UCSD-AML1 (cell line): ENCODE data around the gene DHRSX.
"Not testable (repeated sequence)": the region's sequence is repeated elsewhere in the genome, so short reads cannot be mapped to it uniquely, and the experiment has no call there.

Experiments used
- DNase-seq: peaks from one replicate; lab custom pipeline; 2025; ENCODE audit not compliant: unreplicated experiment; lab: John Stamatoyannopoulos, UW

The DHRSX gene

DNA sequence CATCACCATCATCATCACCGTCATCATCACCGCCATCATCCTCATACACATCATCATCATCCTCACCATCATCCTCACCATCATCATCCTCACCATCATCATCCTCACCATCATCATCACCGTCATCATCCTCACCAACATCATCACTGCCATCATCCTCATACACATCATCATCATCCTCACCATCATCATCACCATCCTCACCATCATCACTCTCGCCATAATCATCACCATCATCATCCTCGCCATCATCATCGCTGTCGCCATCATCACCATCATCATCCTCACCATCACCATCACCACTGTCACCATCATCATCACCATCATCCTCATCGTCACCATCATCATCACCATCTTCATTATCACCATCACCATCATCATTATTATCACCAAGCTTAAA is 19.8 kb upstream of the DHRSX start:
- no peak for DNase-seq

DNA sequence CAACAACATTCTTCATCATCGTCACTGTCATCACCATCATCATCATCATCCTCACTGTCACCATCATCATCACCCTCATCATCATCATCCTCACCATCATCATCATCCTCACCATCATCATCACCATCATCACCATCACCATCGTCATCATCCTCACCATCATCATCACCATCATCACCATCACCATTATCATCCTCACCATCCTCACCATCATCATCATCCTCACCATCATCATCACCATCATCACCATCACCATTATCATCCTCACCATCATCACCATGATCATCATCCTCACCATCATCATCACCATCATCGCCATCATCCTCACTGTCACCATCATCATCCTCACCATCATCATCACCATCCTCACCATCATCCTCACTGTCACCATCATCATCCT is 18.9 kb upstream of the DHRSX start:
- not testable (repeated sequence) for DNase-seq

DNA sequence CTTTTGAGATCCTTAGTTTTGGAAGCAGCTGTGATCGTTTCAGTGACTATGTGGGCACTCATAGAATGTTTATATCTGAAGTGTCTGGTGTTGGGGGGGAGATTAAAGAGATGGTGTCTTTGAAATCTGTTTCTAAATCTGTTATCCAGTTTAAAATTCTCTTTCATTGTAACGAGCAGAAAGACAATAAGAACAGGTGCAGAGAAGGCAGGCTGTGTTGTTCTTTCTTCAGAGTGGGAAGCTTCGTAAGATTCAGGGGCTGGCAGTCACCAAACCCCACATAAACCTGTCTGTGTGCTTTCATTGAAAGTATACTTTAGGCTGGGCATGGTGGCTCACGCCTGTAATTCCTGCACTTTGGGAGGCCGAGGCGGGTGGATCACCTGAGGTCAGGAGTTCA is 16.3 kb upstream of the DHRSX start:
- DNase-seq: no peak

DNA sequence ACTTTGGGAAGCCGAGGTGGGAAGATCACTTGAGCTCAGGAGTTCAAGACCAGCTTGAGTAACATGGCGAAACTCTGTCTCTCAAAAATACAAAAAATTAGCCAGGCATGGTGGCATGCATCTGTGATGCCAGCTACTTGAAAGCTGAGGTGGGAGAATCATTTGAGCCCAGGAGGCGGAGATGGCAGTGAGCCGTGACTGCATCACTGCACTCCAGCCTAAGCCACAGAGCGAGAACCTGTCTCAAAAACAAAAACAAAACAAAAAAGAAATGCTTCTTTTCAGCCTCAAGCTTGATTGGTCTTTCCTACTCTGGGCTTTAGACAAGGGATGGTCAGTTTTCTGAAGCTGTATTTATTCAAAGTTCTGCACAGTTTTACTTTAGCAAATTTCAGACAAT is 15.8 kb upstream of the DHRSX start:
- no peak for DNase-seq

DNA sequence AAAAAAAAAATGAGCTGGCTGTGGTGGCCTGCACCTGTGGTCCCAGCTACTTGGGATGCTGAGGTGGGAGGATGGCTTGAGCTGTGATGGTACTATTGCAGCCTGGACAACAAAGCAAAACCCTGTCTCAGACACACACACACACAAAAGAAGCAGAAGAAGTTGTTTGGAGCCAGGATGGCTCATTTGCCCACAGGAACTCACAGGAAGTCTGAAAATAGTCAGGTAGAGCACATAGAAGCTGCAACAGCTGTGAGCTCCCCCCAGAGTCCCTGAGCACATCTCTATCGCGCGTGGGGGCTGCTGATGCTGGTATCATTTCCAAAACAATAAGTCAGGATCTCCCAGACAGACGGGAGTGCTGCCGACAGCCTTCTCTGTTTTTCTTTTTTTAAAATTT is 13.4 kb upstream of the DHRSX start:
- no peak for DNase-seq

DNA sequence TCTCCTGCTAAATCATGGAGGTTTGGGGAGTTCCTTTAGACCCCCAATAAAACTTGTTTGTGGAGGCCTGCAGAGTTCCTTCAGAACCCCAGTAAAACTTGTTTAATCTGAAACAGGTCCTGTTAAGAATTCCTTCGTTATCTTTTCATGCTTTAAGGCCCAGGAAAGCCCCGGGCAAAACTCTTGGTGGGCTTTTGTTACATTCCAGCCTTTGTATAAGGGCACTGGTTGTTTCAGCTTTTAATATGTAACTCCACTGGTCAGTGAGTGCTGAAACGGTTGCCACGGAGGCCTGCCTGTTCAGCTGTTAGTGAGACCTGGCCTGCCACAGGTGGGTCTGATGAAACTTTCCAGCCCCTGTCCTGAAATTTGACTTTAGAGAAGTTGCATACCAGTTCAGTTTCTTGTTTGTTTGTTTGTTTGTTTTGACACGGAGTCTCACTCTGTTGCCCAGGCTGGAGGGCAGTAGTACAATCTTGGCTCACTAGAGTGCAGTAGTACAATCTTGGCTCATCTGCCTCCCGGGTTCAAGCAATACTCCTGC is 12.4 kb upstream of the DHRSX start:
- DNase-seq: no peak

DNA sequence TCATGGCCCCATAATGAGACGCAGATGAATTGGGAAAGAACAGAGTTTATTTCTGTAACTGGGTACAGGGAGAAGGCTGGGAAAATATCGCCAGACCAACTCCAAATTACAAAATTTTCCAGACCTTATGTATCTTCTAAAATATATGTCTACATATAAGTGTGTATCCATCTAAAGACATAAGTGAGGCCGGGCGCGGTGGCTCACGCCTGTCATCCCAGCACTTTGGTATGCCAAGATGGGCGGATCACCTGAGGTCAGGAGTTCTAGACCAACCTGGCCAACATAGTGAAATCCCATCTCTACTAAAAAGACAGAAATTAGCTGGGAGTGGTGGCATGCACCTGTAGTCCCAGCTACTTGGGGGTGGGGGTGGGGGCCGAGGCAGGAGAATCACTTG is 11.7 kb upstream of the DHRSX start:
- DNase-seq: no peak

DNA sequence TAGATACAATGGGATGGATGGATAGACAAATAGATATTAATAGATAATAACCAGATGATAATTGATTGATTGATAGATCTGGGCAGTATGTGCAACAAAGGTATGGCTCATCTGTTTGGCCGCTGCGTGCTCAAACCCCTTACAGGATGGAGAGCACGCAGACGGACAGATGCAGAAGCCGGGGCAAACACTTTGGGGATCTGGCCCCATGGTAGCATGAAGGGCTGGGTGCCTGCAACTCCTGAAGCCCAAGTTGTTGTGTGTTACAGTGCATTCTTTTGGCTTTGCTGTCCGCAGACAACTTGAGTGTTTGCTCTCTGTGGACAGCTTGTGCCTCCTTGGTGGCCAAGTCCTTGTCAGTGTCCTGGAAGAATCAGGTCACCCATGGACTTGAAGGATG is 10.6 kb upstream of the DHRSX start:
- no peak for DNase-seq

DNA sequence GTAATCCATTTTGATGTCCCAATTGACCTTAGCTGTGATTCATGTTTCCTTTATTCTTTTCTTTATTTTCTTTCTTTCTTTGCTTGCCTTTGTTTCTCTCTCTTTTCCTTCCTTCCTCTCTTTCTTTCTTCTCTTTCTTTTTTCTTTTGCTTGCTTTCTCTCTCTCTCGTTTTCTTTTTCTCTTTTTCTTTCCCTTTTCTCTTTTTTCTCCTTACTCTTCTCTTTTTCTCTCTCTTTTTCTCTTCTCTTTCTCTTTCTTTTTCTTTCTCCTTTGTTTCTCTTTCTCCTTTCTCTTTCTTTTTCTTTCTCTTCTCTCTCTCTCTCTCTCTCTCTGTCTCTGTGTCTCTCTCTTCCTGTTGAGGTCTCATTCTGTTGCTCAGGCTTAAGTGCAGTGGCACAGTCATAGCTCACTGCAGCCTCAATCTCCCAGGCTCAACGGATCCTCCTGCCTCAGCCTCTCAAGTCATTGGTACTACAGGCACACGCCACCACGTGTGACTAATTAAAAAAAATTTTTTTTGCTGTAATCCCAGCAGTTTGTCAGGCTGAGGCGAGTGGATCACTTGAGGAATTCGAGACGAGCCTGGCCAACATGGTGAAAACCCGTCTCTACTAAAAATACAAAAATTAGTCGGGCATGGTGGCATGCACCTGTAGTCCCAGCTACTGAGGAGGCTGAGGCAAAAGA is 8.0 kb upstream of the DHRSX start:
- no peak for DNase-seq

DNA sequence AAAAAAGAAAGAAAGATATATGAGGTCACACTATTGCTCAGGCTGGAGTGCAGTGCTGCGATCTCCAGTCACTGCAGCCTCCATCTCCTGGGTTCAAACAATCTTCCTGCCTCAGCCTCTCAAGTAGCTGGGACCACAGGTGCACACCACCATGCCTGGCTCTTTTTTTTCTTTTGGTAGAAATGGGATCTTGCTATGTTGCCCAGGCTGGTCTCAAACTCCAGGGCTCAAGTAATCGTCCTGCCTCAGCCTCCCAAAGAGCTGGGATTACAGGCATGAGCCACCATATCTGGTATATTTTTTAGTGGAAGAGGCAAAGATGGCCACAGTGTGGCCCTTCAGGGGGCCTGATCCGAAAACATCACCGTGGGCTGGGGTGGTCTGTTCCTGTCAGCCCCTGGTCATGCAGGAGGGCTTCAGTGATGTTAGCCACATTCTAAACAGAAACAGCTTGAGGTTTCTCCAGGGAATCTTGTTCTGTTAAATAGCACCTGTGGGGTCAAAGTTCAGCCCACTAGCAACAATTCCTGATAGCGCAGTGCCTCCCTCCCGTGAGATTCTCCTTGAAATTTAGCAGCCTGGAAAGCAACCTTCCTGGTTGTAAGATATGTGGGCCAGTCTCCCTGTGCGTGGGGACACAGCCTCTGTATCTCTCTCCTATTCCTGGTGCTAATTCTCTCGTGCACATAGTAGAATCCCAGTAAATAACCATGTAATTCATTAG is 7.3 kb upstream of the DHRSX start:
- no peak for DNase-seq

DNA sequence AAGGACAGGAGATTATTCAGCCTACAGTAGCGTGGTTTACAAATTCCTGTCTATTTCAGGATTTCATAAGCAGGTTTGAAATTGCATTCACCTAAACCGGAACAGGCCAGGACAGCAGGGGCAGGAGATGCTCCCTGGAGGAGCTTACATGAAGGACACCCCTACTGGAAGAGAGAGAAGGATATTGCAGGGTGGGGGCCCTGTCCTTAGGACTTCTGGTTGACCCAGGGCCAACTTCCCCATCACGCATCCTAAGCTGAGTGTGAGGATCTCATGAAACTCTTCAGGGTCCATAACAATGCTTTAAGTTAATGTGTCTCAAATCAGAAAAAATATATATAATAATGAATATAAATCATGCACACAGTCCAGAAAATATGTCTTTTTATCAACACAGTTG is 6.4 kb upstream of the DHRSX start:
- no peak for DNase-seq

DNA sequence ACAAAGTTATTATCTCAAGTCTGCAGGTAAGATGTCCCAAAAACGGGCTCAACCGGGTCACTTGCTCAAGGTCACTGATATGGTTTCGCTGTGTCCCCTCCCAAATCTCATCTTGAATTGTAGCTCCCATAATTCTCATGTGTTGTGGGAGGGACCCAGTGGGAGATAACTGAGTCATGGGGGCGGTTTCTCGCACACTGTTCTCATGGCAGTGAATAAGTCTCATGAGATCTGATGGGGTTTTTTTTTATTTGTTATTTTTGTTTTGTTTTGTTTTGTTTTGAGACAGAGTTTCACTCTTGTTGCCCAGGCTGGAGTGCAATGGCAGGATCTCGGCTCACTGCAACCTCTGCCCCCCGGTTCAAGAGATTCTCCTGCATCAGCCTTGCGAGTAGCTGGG is 4.6 kb upstream of the DHRSX start:
- not testable (repeated sequence) for DNase-seq

DNA sequence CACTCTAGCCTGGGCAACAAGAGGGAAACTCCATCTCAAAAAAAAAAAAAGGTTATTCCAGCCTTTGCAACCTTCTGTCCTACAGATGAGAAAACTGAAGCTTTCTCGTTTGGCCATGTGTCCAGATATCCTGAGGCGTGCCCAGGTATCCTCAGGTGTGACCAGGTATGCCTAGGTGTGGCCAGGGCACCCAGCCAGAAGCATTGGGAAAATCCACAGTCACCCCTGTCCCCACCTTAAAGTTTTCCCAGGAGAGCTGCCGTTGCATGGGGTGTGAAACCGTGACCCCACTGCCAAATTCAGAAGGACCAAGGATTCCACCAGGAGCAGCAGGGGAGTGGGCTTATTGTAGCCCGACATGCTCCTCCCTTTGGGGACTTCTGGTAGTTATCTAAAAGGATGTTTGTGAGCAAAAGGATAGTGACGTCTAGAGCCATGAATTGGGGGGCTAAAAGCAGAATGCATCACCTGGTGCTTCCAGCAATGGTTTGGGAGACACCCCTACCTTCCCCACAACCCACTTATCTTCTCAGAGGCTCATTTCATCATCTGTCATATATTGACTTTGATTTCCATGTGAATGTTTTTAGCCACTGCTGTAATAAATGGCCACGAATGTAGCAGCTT is 4.0 kb upstream of the DHRSX start:
- DNase-seq: no peak

DNA sequence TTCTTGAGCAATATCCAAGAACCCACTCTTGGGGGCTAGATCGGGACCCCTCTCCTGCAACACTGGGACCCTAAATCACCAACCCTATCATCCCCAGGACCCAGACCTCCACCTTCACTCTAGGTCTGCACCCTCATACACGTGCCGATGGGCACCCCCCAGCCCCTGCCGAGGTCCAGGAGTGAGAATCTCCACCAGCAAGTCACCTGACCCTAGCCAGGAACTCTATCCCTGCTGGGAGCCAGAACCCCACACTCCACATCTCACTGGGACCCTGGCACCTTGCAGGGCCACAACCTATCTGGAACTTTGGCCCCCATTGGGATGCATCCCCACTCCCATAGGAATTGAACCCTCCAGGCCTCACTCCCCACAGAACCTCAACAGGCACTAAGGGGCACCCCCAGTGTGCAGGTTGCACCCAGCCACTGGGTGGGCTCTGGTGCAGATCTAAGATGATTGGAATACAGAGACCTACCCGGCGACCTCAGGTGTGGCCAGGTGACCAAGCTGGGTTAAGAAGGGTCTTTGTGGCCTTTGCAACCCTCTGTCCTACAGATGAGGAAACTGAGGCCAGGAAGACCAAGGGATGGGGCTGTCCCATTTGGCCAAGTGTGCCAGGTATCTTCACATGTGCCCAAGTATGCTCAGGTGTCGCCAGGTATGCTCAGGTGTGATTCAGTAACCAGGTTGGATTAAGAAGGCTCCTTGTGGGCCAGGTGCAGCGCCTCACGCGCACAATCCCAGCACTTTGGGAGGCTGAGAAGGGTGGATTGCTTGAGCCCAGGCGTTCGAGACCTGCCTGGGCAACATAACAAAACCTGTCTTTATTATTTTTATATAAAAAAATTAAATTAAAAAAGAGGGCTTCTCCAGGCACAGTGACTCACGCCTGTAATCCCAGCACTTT is 3.1 kb upstream of the DHRSX start:
- no peak for DNase-seq

DNA sequence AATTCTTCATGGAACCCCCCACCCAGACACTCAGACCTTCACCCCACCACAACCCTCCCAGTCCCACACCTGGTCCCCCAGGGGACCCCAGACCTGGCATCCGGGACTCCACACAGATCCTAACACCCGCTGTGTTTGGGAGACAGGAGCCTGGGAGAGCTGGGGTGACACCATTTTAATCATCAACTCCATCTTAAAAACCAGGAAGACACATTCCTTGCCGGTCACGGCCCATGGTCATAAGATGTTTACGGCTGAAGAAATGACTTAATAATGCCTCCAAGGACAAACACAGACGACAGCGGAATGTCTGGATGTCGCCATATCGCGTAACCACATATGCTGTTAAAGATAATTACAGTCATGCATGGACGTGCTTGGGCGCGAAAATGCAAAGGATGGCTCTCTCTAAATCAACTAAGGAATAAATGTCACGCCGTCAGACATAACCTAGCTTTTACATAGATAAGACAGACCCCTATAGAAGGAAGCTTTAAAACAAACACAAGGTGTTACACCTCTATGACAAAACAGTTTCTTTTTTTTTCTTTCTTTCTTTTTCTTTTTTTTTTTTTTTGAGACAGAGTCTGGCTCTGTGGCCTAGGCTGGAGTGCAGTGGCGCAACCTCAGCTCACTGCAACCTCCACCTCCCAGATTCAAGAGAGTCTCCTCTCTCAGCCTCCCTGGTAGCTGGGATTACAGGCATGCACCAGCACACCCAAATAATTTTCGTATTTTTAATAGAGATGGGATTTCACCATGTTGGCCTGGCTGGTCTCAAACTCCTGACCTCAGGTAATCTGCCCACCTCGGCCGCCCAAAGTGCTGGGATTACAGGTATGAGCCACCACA is 2.1 kb upstream of the DHRSX start:
- no peak for DNase-seq

DNA sequence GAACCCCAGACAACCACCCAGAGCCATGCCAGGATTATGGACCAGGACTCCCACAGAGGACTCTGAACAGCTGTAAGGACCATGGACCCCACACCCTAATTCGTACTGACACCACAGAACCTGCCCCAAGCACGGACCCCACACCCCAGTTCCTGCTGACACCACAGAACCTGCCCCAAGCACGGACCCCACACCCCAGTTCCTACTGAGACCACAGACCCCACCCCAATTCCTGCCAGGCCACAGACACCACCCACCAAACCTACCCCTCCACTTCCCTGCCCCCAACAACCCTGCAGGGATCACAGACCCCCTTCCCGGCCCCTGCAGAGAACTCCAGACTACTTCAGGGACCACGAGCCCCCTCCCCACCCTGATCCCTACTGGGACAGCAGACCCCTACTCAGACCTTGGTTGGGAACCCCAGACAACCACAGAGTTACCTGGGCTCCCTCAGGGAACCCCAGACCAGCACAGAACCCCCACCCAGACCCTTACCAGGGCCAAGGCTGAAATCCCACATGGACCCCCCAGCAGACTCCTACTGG is 1.4 kb upstream of the DHRSX start:
- DNase-seq: no peak

DNA sequence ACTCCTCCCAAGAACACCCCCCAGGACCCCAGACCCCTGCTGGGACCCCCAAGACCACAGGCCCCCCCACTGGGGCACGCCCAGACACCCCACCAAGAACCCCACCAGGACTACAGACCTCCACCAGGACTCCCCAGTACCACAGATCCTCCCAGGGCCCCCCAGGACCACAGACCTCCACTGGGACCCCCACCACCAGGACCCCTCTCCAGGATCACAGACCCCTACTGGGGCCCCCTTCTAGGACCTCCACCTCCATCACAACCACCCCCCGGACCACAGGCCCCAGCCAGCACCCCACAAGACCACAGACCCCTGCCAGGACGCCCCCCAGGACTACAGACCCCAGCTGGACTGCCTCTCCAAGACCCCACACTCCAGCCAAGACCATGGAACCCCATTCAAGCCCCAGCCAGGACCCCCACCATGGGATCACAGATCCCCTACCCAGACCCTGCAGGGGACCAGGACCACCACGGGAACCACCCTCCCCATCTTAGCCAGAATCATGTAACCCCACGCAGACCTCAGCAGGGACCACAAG is 855 bp upstream of the DHRSX start:
- DNase-seq: no peak

DNA sequence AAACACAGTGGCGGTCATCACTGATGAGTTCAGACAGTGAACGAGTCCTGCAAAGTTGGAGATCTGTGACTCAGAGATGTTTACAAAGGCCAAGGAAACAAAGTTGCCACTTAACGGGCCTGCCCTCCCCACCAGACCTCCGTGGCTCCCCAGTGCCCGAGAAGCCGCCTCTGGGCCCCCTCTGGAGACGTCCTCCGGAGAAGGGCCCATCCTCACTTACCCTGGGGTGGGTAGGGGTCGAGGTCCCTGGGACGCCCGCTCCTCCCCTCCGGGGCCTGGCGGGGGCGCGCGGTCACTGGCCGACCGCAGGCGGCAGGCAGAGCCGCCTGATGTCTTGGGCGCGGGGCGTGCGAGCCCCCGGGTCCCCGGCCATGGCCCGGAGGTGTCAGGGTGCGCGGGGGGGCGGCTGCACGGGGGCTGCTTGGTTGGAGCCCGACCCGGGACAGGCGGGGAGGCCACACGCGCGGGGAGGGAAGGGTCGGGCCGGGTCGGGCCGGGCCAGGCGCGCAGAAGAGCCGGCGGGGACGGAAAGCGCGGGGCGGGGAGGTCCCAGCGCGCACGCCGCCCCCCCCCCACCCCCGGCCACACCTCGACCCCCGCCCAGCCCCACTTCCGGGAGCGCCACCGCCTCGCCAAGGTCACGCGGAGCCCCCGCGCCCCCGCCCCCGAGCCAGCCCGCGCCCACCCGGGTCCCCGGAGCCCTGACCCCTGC is 529 bp downstream of the DHRSX start:
- DNase-seq: no peak

DNA sequence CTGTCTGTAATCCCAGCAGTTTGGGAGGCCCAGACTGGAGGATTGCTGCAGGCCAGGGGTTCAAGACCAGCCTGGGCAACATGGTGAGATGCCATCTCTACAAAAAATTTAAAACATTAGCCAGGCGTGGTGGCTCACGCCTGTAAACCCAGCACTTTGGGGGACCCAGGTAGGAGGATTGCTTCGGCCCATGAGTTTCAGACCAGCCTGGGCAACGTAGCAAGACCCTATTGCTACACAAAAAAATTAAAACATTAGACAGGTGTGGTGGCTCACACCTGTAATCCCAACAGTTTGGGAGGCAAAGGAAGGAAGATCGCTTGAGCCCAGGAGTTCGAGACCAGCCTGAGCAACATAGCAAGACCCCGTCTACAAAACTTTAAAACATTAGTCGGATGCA is 1.3 kb downstream of the DHRSX start:
- no peak for DNase-seq
